ENCODE measurements around the gene SLC2A6.

GRCh38 chr9:133526721-133527321 lies 47.9 kb upstream of the SLC2A6 start:
- TF ChIP-seq CTCF (IDR thresholded peaks at IDR 0.05; ENCODE audit: low read length) (no peak), EZH2 (optimal IDR thresholded peaks at IDR 0.05; ENCODE audit: low read depth, low read length) (no peak), EZH2phosphoT487 (IDR thresholded peaks at IDR 0.05; ENCODE audit: low read length) (no peak)

Data from MM.1S (cell line).